Measurements from ENCODE around the gene DERL2. TPM values are rescaled to one million over a fixed set of nuclear protein-coding genes. Genes with fewer than 3 reads are reported as not detected.
A peak's percentile ranks its signal among the peaks of the same experiment; 100 is the strongest.
"Not testable (repeated sequence)": the region's sequence is repeated elsewhere in the genome, so short reads cannot be mapped to it uniquely, and the experiment has no call there.

The DERL2 gene
- polyA plus RNA-seq, 4 donors: 57.5 to 69.7 (median 61.2) TPM

- no peaks in the 10 kb centered on the region for H3K27me3 ChIP-seq (ENCODE audit: control insufficient read depth in 3 of 3, insufficient read depth in 3 of 3, low read length in 3 of 3)
- peaks cover 0 to 10% (median 5%) of the 10 kb centered on the region in 3 donors for H3K4me1 ChIP-seq (ENCODE audit: control insufficient read depth in 3 of 3, insufficient read depth in 2 of 3, low read depth in 1 of 3, low read length in 2 of 3)
- H3K27ac ChIP-seq (ENCODE audit: low read depth in 1 of 3, low read length in 2 of 3): peak overlapping the region; percentile 49 to 84 (median 62)
- no peak for FAIRE-seq
- peak overlapping the region in 1 of 3 donors; percentile 11 for H3K4me3 ChIP-seq (ENCODE audit: low read depth in 1 of 3, low read length in 3 of 3)
- peaks cover 6 to 34% (median 9%) of the 10 kb centered on the region in 3 donors for H3K36me3 ChIP-seq (ENCODE audit: control insufficient read depth in 3 of 3, insufficient read depth in 2 of 3, low read depth in 1 of 3, low read length in 3 of 3)
- no peak for DNase-seq
- H3K9me3 ChIP-seq (ENCODE audit: control insufficient read depth in 2 of 2, insufficient read depth in 1 of 2, low read depth in 1 of 2, low read length in 1 of 2): no peaks in the 10 kb centered on the region
- 0 to 20% (median 6%) methylated on average over 1 of the region's 1 CpG for WGBS, 3 donors
Measured at GRCh38 chr17:5439446-5439764, 46.6 kb downstream of the DERL2 start.

- DNase-seq (peak; percentile 92 to 98), FAIRE-seq (no peak)
- Histone ChIP-seq H3K36me3 (ENCODE audit: control insufficient read depth in 3 of 3, insufficient read depth in 2 of 3, low read depth in 1 of 3, low read length in 3 of 3) (peaks cover 4 to 33% (median 11%) of the 10 kb centered on the region in 3 donors), H3K4me3 (ENCODE audit: low read depth in 1 of 3, low read length in 3 of 3) (peak within 1 kb of the TSS; percentile 69 to 86 (median 82)), H3K9me3 (ENCODE audit: control insufficient read depth in 2 of 2, insufficient read depth in 1 of 2, low read depth in 1 of 2, low read length in 1 of 2) (no peaks in the 10 kb centered on the region), H3K4me1 (ENCODE audit: control insufficient read depth in 3 of 3, insufficient read depth in 2 of 3, low read depth in 1 of 3, low read length in 2 of 3) (peaks cover 0 to 10% (median 5%) of the 10 kb centered on the region in 3 donors), H3K27me3 (ENCODE audit: control insufficient read depth in 3 of 3, insufficient read depth in 3 of 3, low read length in 3 of 3) (no peaks in the 10 kb centered on the region), H3K27ac (ENCODE audit: low read depth in 1 of 3, low read length in 2 of 3) (peak within 1 kb of the TSS; percentile 49 to 84 (median 62))
- WGBS, 3 donors: 0 to 1% (median 0%) methylated on average over 62 to 75 of the region's 75 CpGs
Measured at GRCh38 chr17:5438716-5439445, 47.1 kb downstream of the DERL2 start, which contains the start of gene C1QBP. Gene C1QBP, minus strand, starts transcription at chr17:5439155. Its CDS starts 82 bp downstream, at chr17:5439073.

GRCh38 chr17:5437721-5438317, 48.2 kb downstream of the DERL2 start:
- H3K4me3 ChIP-seq (ENCODE audit: low read depth in 1 of 3, low read length in 3 of 3): peak overlapping the region; percentile 69 to 86 (median 82)
- DNase-seq: no peak
- FAIRE-seq: no peak
- H3K36me3 ChIP-seq (ENCODE audit: control insufficient read depth in 3 of 3, insufficient read depth in 2 of 3, low read depth in 1 of 3, low read length in 3 of 3): peaks cover 9 to 32% (median 17%) of the 10 kb centered on the region in 3 donors
- 26 to 48% (median 29%) methylated on average over 5 of the region's 5 CpGs for WGBS, 3 donors
- H3K27me3 ChIP-seq (ENCODE audit: control insufficient read depth in 3 of 3, insufficient read depth in 3 of 3, low read length in 3 of 3): no peaks in the 10 kb centered on the region
- no peak overlapping the region for H3K27ac ChIP-seq (ENCODE audit: low read depth in 1 of 3, low read length in 2 of 3)
- peaks cover 0 to 10% (median 5%) of the 10 kb centered on the region in 3 donors for H3K4me1 ChIP-seq (ENCODE audit: control insufficient read depth in 3 of 3, insufficient read depth in 2 of 3, low read depth in 1 of 3, low read length in 2 of 3)
- H3K9me3 ChIP-seq (ENCODE audit: control insufficient read depth in 2 of 2, insufficient read depth in 1 of 2, low read depth in 1 of 2, low read length in 1 of 2): no peaks in the 10 kb centered on the region

GRCh38 chr17:5435781-5436315, 50.1 kb downstream of the DERL2 start:
- DNase-seq; H3K4me1 ChIP-seq (ENCODE audit: control insufficient read depth in 3 of 3, insufficient read depth in 2 of 3, low read depth in 1 of 3, low read length in 2 of 3); FAIRE-seq; H3K27ac ChIP-seq (ENCODE audit: low read depth in 1 of 3, low read length in 2 of 3); H3K4me3 ChIP-seq (ENCODE audit: low read depth in 1 of 3, low read length in 3 of 3); H3K27me3 ChIP-seq (ENCODE audit: control insufficient read depth in 3 of 3, insufficient read depth in 3 of 3, low read length in 3 of 3); H3K9me3 ChIP-seq (ENCODE audit: control insufficient read depth in 2 of 2, insufficient read depth in 1 of 2, low read depth in 1 of 2, low read length in 1 of 2): not testable (repeated sequence)
- peaks cover 20 to 42% (median 22%) of the 10 kb centered on the region in 3 donors for H3K36me3 ChIP-seq (ENCODE audit: control insufficient read depth in 3 of 3, insufficient read depth in 2 of 3, low read depth in 1 of 3, low read length in 3 of 3)
- WGBS, 3 donors: 85 to 87% (median 85%) methylated on average over 7 to 12 of the region's 12 CpGs

- 89 to 100% (median 93%) methylated on average over 2 of the region's 2 CpGs for WGBS, 3 donors
- Histone ChIP-seq H3K27ac (ENCODE audit: low read depth in 1 of 3, low read length in 2 of 3) (no peak overlapping the region), H3K27me3 (ENCODE audit: control insufficient read depth in 3 of 3, insufficient read depth in 3 of 3, low read length in 3 of 3) (no peaks in the 10 kb centered on the region), H3K36me3 (ENCODE audit: control insufficient read depth in 3 of 3, insufficient read depth in 2 of 3, low read depth in 1 of 3, low read length in 3 of 3) (peaks cover 20 to 49% (median 22%) of the 10 kb centered on the region in 3 donors), H3K4me3 (ENCODE audit: low read depth in 1 of 3, low read length in 3 of 3) (no peak overlapping the region), H3K4me1 (ENCODE audit: control insufficient read depth in 3 of 3, insufficient read depth in 2 of 3, low read depth in 1 of 3, low read length in 2 of 3) (peaks cover 0 to 10% (median 5%) of the 10 kb centered on the region in 3 donors), H3K9me3 (ENCODE audit: control insufficient read depth in 2 of 2, insufficient read depth in 1 of 2, low read depth in 1 of 2, low read length in 1 of 2) (no peaks in the 10 kb centered on the region)
- DNase-seq: no peak
- no peak for FAIRE-seq
Measured at GRCh38 chr17:5434984-5435383, 51.0 kb downstream of the DERL2 start.

- FAIRE-seq (no peak), DNase-seq (no peak)
- H3K9me3 ChIP-seq (ENCODE audit: control insufficient read depth in 2 of 2, insufficient read depth in 1 of 2, low read depth in 1 of 2, low read length in 1 of 2): no peaks in the 10 kb centered on the region
- no peak overlapping the region for H3K4me3 ChIP-seq (ENCODE audit: low read depth in 1 of 3, low read length in 3 of 3)
- no peaks in the 10 kb centered on the region for H3K4me1 ChIP-seq (ENCODE audit: control insufficient read depth in 3 of 3, insufficient read depth in 2 of 3, low read depth in 1 of 3, low read length in 2 of 3)
- peaks cover 22 to 61% (median 23%) of the 10 kb centered on the region in 3 donors for H3K36me3 ChIP-seq (ENCODE audit: control insufficient read depth in 3 of 3, insufficient read depth in 2 of 3, low read depth in 1 of 3, low read length in 3 of 3)
- no peak overlapping the region for H3K27ac ChIP-seq (ENCODE audit: low read depth in 1 of 3, low read length in 2 of 3)
- no peaks in the 10 kb centered on the region for H3K27me3 ChIP-seq (ENCODE audit: control insufficient read depth in 3 of 3, insufficient read depth in 3 of 3, low read length in 3 of 3)
- WGBS, 3 donors: 83 to 87% (median 87%) methylated on average over 3 of the region's 3 CpGs
Measured at GRCh38 chr17:5431949-5432556, 53.9 kb downstream of the DERL2 start.

- not testable (repeated sequence) for H3K4me1 ChIP-seq (ENCODE audit: control insufficient read depth in 3 of 3, insufficient read depth in 2 of 3, low read depth in 1 of 3, low read length in 2 of 3); DNase-seq; H3K9me3 ChIP-seq (ENCODE audit: control insufficient read depth in 2 of 2, insufficient read depth in 1 of 2, low read depth in 1 of 2, low read length in 1 of 2); H3K27me3 ChIP-seq (ENCODE audit: control insufficient read depth in 3 of 3, insufficient read depth in 3 of 3, low read length in 3 of 3); FAIRE-seq; H3K27ac ChIP-seq (ENCODE audit: low read depth in 1 of 3, low read length in 2 of 3); H3K4me3 ChIP-seq (ENCODE audit: low read depth in 1 of 3, low read length in 3 of 3)
- WGBS, 3 donors: 81 to 87% (median 84%) methylated on average over 5 of the region's 5 CpGs
- peaks cover 22 to 65% (median 24%) of the 10 kb centered on the region in 3 donors for H3K36me3 ChIP-seq (ENCODE audit: control insufficient read depth in 3 of 3, insufficient read depth in 2 of 3, low read depth in 1 of 3, low read length in 3 of 3)
Measured at GRCh38 chr17:5431234-5431633, 54.7 kb downstream of the DERL2 start.

GRCh38 chr17:5430413-5430999, 55.5 kb downstream of the DERL2 start:
- Histone ChIP-seq H3K36me3 (ENCODE audit: control insufficient read depth in 3 of 3, insufficient read depth in 2 of 3, low read depth in 1 of 3, low read length in 3 of 3) (peaks cover 19 to 71% (median 31%) of the 10 kb centered on the region in 3 donors), H3K27ac (ENCODE audit: low read depth in 1 of 3, low read length in 2 of 3) (no peak overlapping the region), H3K27me3 (ENCODE audit: control insufficient read depth in 3 of 3, insufficient read depth in 3 of 3, low read length in 3 of 3) (no peaks in the 10 kb centered on the region), H3K4me1 (ENCODE audit: control insufficient read depth in 3 of 3, insufficient read depth in 2 of 3, low read depth in 1 of 3, low read length in 2 of 3) (no peaks in the 10 kb centered on the region), H3K4me3 (ENCODE audit: low read depth in 1 of 3, low read length in 3 of 3) (no peak overlapping the region), H3K9me3 (ENCODE audit: control insufficient read depth in 2 of 2, insufficient read depth in 1 of 2, low read depth in 1 of 2, low read length in 1 of 2) (no peaks in the 10 kb centered on the region)
- 92 to 98% (median 97%) methylated on average over 3 of the region's 3 CpGs for WGBS, 3 donors
- DNase-seq (no peak), FAIRE-seq (no peak)

Data from small intestine (tissue), 7 donors.